KMS-11 (cell line): ENCODE results near the gene AP3B1.

Source experiments
- H2AFZ ChIP-seq: fragments of 200-600 bp; sonication (generic); 2 replicates; pipeline ENCODE4 v1.6.1; 2016; ENCODE audit warnings: antibody characterized with exemption, mixed run types, low read depth
- H3K27ac ChIP-seq: fragments of 200-600 bp; sonication (generic); 2 replicates; pipeline ENCODE4 v1.6.1; 2016; ENCODE audit warnings: mild to moderate bottlenecking, mixed run types
- H3K27me3 ChIP-seq: fragments of 200-600 bp; sonication (generic); 2 replicates; pipeline ENCODE4 v1.6.1; 2017; ENCODE audit warnings: mild to moderate bottlenecking, low read depth, mixed run types, moderate library complexity; ENCODE audit not compliant: insufficient read depth
- H3K36me3 ChIP-seq: fragments of 200-600 bp; sonication (generic); 2 replicates; pipeline ENCODE4 v1.6.1; 2017; ENCODE audit warnings: mild to moderate bottlenecking, mixed run types; ENCODE audit not compliant: insufficient read depth
- H3K4me1 ChIP-seq: fragments of 200-600 bp; sonication (generic); 2 replicates; pipeline ENCODE4 v1.6.1; 2016; ENCODE audit warnings: mild to moderate bottlenecking, low read depth, mixed run types; ENCODE audit not compliant: poor library complexity, severe bottlenecking
- H3K4me2 ChIP-seq: fragments of 200-600 bp; sonication (generic); 2 replicates; pipeline ENCODE4 v1.7.0; 2016; ENCODE audit warnings: mild to moderate bottlenecking, mixed run types
- H3K4me3 ChIP-seq: fragments of 200-600 bp; sonication (generic); IDR thresholded peaks from 2 replicates; pipeline ENCODE4 v1.6.1; 2017; ENCODE audit warnings: low read depth, low read length, mixed read lengths; ENCODE audit not compliant: insufficient read depth
- H3K79me2 ChIP-seq: fragments of 200-600 bp; sonication (generic); 2 replicates; pipeline ENCODE4 v1.6.1; 2016; ENCODE audit warnings: low read depth, mixed run types; ENCODE audit not compliant: insufficient read depth
- H3K9ac ChIP-seq: fragments of 200-600 bp; sonication (generic); 2 replicates; pipeline ENCODE4 v1.6.1; 2016; ENCODE audit warnings: mild to moderate bottlenecking, mixed run types
- H4K20me1 ChIP-seq: fragments of 200-600 bp; sonication (generic); 2 replicates; pipeline ENCODE4 v1.6.1; 2016; ENCODE audit warnings: mild to moderate bottlenecking, mixed run types; ENCODE audit not compliant: insufficient read depth
- TF ChIP-seq, protein P1 (sequence below): fragments of 200-600 bp; sonication (generic); conservative IDR thresholded peaks from 2 replicates; pipeline ENCODE4 v1.6.1; 2017; ENCODE audit warnings: low read depth, mild to moderate bottlenecking, antibody characterized with exemption, low read length, moderate library complexity, mixed read lengths

AP3B1 gene, protein sequence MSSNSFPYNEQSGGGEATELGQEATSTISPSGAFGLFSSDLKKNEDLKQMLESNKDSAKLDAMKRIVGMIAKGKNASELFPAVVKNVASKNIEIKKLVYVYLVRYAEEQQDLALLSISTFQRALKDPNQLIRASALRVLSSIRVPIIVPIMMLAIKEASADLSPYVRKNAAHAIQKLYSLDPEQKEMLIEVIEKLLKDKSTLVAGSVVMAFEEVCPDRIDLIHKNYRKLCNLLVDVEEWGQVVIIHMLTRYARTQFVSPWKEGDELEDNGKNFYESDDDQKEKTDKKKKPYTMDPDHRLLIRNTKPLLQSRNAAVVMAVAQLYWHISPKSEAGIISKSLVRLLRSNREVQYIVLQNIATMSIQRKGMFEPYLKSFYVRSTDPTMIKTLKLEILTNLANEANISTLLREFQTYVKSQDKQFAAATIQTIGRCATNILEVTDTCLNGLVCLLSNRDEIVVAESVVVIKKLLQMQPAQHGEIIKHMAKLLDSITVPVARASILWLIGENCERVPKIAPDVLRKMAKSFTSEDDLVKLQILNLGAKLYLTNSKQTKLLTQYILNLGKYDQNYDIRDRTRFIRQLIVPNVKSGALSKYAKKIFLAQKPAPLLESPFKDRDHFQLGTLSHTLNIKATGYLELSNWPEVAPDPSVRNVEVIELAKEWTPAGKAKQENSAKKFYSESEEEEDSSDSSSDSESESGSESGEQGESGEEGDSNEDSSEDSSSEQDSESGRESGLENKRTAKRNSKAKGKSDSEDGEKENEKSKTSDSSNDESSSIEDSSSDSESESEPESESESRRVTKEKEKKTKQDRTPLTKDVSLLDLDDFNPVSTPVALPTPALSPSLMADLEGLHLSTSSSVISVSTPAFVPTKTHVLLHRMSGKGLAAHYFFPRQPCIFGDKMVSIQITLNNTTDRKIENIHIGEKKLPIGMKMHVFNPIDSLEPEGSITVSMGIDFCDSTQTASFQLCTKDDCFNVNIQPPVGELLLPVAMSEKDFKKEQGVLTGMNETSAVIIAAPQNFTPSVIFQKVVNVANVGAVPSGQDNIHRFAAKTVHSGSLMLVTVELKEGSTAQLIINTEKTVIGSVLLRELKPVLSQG

DNA sequence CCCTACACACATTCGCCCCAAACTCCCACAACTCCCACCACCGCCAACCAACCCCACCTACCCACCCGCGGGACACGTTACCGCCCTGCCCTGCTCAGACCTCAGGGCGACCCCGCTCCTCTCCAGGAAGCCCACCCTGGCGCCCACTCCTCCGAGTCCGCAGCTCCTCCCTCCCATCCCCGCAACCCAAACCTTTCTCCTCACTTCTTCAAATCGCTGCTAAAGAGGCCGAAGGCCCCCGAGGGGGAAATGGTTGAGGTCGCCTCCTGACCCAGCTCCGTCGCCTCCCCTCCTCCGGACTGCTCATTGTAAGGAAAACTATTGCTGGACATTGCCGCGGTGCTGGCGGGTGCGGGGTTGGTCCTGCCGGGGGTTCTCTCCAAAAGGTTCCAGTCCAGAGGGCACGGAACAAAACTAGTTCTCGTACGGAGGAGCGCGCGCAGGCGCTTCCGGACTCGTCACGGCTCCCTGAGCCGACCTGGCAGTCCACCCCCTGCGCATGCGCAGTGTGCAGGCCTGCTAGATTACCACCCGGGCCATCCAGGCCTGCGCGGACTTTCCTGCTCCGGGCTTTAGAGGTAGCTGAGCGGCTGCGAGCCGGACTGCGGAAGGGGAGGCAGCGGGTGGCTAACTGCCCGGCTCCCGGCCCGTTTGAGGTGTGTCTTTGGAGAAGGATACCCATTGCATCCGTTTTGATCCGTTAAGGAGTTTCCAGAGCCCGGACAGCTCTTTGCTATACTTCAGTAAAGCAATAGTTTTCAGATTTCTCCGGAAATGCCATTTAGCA, at the start of gene AP3B1:
TSS of gene AP3B1 (minus strand) at position 451 of the 787 bp plus-strand sequence. CDS start at position 332, 119 bp downstream.
- no peaks in the 10 kb centered on the region for H3K27me3 ChIP-seq
- no peaks in the 10 kb centered on the region for H4K20me1 ChIP-seq
- H3K4me1 ChIP-seq, result peaks cover 13% of the 10 kb centered on the region
- peak within 1 kb of the TSS; percentile 85 for H3K9ac ChIP-seq
- H3K79me2 ChIP-seq, result peaks cover 24% of the 10 kb centered on the region
- peak within 1 kb of the TSS; percentile 99 for H2AFZ ChIP-seq
- peak within 1 kb of the TSS; percentile 31 for H3K4me3 ChIP-seq
- peak within 1 kb of the TSS; percentile 96 for H3K4me2 ChIP-seq
- TF ChIP-seq, protein P1, sequence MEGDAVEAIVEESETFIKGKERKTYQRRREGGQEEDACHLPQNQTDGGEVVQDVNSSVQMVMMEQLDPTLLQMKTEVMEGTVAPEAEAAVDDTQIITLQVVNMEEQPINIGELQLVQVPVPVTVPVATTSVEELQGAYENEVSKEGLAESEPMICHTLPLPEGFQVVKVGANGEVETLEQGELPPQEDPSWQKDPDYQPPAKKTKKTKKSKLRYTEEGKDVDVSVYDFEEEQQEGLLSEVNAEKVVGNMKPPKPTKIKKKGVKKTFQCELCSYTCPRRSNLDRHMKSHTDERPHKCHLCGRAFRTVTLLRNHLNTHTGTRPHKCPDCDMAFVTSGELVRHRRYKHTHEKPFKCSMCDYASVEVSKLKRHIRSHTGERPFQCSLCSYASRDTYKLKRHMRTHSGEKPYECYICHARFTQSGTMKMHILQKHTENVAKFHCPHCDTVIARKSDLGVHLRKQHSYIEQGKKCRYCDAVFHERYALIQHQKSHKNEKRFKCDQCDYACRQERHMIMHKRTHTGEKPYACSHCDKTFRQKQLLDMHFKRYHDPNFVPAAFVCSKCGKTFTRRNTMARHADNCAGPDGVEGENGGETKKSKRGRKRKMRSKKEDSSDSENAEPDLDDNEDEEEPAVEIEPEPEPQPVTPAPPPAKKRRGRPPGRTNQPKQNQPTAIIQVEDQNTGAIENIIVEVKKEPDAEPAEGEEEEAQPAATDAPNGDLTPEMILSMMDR, result no peak
- no peaks in the 10 kb centered on the region for H3K36me3 ChIP-seq
- H3K27ac ChIP-seq, result peak within 1 kb of the TSS; percentile 67

GRCh38 chr5:78341440-78341839, 46.9 kb upstream of the AP3B1 start:
- Histone ChIP-seq H3K27ac (no peak overlapping the region), H4K20me1 (no peaks in the 10 kb centered on the region), H2AFZ (no peak overlapping the region), H3K79me2 (no peaks in the 10 kb centered on the region), H3K4me3 (no peak overlapping the region), H3K36me3 (no peaks in the 10 kb centered on the region), H3K27me3 (no peaks in the 10 kb centered on the region), H3K4me1 (no peaks in the 10 kb centered on the region), H3K9ac (no peak overlapping the region), H3K4me2 (no peak overlapping the region)
- TF ChIP-seq, protein P1, result no peak

- Histone ChIP-seq H3K9ac (no peak overlapping the region), H3K4me2 (no peak overlapping the region), H3K27ac (no peak overlapping the region), H3K4me3 (no peak overlapping the region), H3K79me2 (no peaks in the 10 kb centered on the region), H3K27me3 (no peaks in the 10 kb centered on the region), H3K4me1 (no peaks in the 10 kb centered on the region), H2AFZ (no peak overlapping the region), H4K20me1 (no peaks in the 10 kb centered on the region), H3K36me3 (no peaks in the 10 kb centered on the region)
- TF ChIP-seq, protein P1, result no peak
These were observed 45.3 kb upstream of the AP3B1 start for GRCh38 chr5:78339617-78340436.
